Muscle layer of colon (tissue), 2 donors: ENCODE results near the gene LRP10.

ENCODE experiments used
- H3K27ac ChIP-seq: one replicate; pipeline ENCODE4 v1.7.0; 2013; ENCODE audit warnings: low read depth, mild to moderate bottlenecking, low read length, moderate library complexity
- H3K27me3 ChIP-seq, 2 donors: one replicate each; pipeline ENCODE4 v1.7.0; 2013; ENCODE audit warnings: low read length in 2 of 2, mild to moderate bottlenecking in 2 of 2; ENCODE audit not compliant: insufficient read depth in 2 of 2, control insufficient read depth in 1 of 2
- H3K36me3 ChIP-seq: one replicate; pipeline ENCODE4 v1.7.0; 2013; ENCODE audit warnings: mild to moderate bottlenecking, low read length; ENCODE audit not compliant: insufficient read depth
- H3K4me1 ChIP-seq: one replicate; pipeline ENCODE4 v1.7.0; 2013; ENCODE audit warnings: mild to moderate bottlenecking, low read length; ENCODE audit not compliant: insufficient read depth
- H3K4me3 ChIP-seq, 2 donors: one replicate each; pipeline ENCODE4 v1.7.0; 2013; ENCODE audit warnings: low read length in 2 of 2, low read depth in 1 of 2, mild to moderate bottlenecking in 1 of 2, moderate library complexity in 1 of 2
- H3K9ac ChIP-seq: one replicate; pipeline ENCODE4 v1.7.0; 2013; ENCODE audit warnings: low read length
- H3K9me3 ChIP-seq: one replicate; pipeline ENCODE4 v1.7.0; 2013; ENCODE audit warnings: mild to moderate bottlenecking, low read length
- donor health status: abdominal sarcoma.
- donor health status: Adenocarcinoma of cecum.

Gene LRP10

GRCh38 chr14:22837114-22837749 is 34.3 kb upstream of the LRP10 start:
- Histone ChIP-seq H3K9ac (peak overlapping the region; percentile 89), H3K9me3 (no peaks in the 10 kb centered on the region), H3K36me3 (peaks cover 26% of the 10 kb centered on the region), H3K27me3 (no peaks in the 10 kb centered on the region), H3K4me1 (peaks cover 37% of the 10 kb centered on the region), H3K4me3 (peak overlapping the region; percentile 96 to 97), H3K27ac (peak overlapping the region; percentile 86)

DNA sequence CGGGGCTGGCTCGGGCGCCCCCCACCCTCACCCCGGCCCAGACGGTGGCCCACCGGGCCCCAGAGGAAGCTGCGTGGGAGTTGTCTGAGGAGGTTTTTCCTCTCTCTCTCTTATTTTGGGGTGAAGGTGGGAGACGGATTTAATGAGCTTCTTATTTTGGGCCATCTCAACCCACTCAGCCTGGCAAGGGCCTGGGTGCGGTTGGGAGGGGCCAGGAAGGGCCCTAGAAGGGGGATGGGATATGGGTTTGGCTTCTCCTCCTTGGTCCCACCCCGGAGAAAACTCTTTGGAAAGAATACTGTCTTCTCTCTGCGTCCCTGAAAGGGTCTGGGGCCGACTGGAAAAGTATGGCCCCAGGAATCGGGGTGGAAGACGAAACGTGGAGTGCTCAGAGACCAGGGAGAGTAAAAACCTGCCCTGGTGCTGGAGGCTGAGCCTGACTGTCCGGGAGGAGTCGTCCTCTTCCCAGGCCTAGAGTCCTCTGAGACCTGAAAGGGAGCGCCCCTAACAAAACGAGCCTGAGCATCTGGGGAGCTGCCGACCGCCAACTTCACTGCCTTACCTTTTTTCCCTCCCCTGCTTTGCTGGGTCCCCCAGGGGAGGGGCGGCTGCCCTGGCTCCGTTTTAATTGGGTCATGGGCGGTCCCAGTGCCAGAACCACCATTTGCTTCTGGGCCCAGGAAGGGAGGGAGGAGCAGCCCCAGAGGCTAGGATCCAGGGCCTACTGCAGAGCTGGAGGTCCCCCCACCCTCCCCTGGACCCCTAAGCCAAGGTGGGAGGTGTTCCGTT is 33.6 kb upstream of the LRP10 start:
- no peaks in the 10 kb centered on the region for H3K9me3 ChIP-seq
- H3K27me3 ChIP-seq = no peaks in the 10 kb centered on the region
- peak overlapping the region; percentile 96 to 97 for H3K4me3 ChIP-seq
- peak overlapping the region; percentile 86 for H3K27ac ChIP-seq
- H3K4me1 ChIP-seq = peaks cover 44% of the 10 kb centered on the region
- peak overlapping the region; percentile 89 for H3K9ac ChIP-seq
- H3K36me3 ChIP-seq = peaks cover 34% of the 10 kb centered on the region

DNA sequence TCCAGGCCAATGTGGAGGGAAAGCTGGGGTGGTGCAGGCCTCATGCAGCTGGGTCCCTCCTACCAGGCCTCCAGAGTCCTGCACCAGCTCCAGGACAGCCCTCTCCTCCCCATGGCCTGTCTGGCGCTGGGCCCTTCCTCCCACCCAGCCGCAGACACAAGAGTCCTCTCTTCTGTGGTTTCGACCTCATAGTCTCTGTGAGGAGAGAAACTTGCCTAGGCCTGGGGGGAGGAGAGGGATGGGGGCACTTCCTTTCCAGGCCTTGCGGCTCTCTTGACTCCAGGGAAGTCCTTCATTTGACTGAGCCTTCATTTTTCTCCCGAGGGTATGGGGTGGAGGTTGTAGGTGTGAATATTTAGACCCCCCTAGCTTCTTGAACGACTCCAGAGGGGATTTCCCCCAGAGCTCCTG is 32.9 kb upstream of the LRP10 start:
- peaks cover 40% of the 10 kb centered on the region for H3K36me3 ChIP-seq
- H3K9ac ChIP-seq = peak overlapping the region; percentile 89
- H3K27me3 ChIP-seq = no peaks in the 10 kb centered on the region
- peak overlapping the region; percentile 86 for H3K27ac ChIP-seq
- H3K4me3 ChIP-seq = peak overlapping the region; percentile 96 to 97
- H3K4me1 ChIP-seq = peaks cover 48% of the 10 kb centered on the region
- H3K9me3 ChIP-seq = no peaks in the 10 kb centered on the region

- H3K4me3 ChIP-seq = peak overlapping the region; percentile 96 to 97
- H3K4me1 ChIP-seq = peaks cover 49% of the 10 kb centered on the region
- peak overlapping the region; percentile 89 for H3K9ac ChIP-seq
Measured at GRCh38 chr14:22839159-22839779, 32.3 kb upstream of the LRP10 start.

GRCh38 chr14:22841311-22841710 is 30.2 kb upstream of the LRP10 start:
- Histone ChIP-seq H3K27me3 (no peaks in the 10 kb centered on the region), H3K9ac (no peak overlapping the region), H3K36me3 (peaks cover 58% of the 10 kb centered on the region), H3K4me1 (peaks cover 57% of the 10 kb centered on the region), H3K4me3 (no peak overlapping the region), H3K9me3 (no peaks in the 10 kb centered on the region), H3K27ac (no peak overlapping the region)

More at GRCh38 chr14:22839159-22839779, 32.3 kb upstream of the LRP10 start:
- no peaks in the 10 kb centered on the region for H3K27me3 ChIP-seq
- peak overlapping the region; percentile 86 for H3K27ac ChIP-seq
- H3K9me3 ChIP-seq = no peaks in the 10 kb centered on the region
- H3K36me3 ChIP-seq = peaks cover 39% of the 10 kb centered on the region

DNA sequence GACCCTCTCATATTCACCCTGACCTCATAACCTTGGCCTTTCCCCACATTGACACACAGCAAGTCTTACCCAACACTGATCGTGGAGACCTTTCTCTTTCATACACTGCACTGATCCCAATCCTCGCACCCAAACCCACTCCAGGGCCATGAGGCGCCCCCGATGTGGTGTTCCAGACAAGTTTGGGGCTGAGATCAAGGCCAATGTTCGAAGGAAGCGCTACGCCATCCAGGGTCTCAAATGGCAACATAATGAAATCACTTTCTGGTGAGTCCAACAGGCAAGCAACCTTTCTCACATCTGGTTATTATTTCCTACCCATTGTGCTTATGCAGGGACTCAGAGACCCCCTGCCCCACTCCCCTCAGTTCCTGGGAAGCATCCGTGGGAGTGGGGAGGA is 29.8 kb upstream of the LRP10 start:
- no peaks in the 10 kb centered on the region for H3K9me3 ChIP-seq
- H3K36me3 ChIP-seq = peaks cover 62% of the 10 kb centered on the region
- no peak overlapping the region for H3K4me3 ChIP-seq
- no peak overlapping the region for H3K27ac ChIP-seq
- H3K9ac ChIP-seq = no peak overlapping the region
- H3K4me1 ChIP-seq = peaks cover 62% of the 10 kb centered on the region
- H3K27me3 ChIP-seq = no peaks in the 10 kb centered on the region

DNA sequence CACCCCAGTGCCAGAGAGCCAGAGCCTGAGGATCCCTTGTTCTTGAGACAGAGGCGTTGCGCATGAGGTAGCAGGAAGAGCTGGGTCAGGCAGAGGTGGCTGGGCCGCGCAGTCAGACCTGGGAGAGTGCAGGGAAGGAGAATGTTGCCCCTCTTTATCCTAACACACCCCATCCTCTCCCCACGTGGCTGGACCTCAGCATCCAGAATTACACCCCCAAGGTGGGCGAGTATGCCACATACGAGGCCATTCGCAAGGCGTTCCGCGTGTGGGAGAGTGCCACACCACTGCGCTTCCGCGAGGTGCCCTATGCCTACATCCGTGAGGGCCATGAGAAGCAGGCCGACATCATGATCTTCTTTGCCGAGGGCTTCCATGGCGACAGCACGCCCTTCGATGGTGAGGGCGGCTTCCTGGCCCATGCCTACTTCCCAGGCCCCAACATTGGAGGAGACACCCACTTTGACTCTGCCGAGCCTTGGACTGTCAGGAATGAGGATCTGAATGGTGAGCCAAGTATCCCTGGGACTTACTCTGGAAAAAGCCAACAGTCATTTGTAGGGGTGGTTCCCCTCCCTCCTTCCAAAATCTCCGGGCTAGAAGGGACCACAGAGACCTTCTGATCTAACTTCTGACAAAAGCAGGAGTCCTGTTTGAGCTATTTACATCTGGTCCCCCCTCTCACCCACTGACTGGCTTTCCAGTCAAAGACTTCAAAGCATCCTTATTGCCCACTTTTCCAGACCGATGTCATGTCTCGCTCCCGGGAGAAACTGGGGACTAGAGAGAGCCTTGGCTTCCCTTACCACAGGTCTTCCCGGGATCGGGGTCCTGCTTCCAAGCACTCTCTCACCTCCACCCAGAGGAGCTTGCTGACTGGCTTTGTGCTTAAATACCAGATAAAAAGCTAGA is 29.1 kb upstream of the LRP10 start:
- Histone ChIP-seq H3K9ac (no peak overlapping the region), H3K9me3 (no peaks in the 10 kb centered on the region), H3K4me3 (no peak overlapping the region), H3K27ac (no peak overlapping the region), H3K27me3 (no peaks in the 10 kb centered on the region), H3K36me3 (peaks cover 64% of the 10 kb centered on the region), H3K4me1 (peaks cover 65% of the 10 kb centered on the region)

GRCh38 chr14:22843123-22843925 is 28.2 kb upstream of the LRP10 start:
- no peak overlapping the region for H3K4me3 ChIP-seq
- H3K9ac ChIP-seq = no peak overlapping the region
- H3K9me3 ChIP-seq = no peaks in the 10 kb centered on the region
- no peak overlapping the region for H3K27ac ChIP-seq
- H3K27me3 ChIP-seq = no peaks in the 10 kb centered on the region
- H3K4me1 ChIP-seq = peaks cover 73% of the 10 kb centered on the region
- peaks cover 64% of the 10 kb centered on the region for H3K36me3 ChIP-seq

DNA sequence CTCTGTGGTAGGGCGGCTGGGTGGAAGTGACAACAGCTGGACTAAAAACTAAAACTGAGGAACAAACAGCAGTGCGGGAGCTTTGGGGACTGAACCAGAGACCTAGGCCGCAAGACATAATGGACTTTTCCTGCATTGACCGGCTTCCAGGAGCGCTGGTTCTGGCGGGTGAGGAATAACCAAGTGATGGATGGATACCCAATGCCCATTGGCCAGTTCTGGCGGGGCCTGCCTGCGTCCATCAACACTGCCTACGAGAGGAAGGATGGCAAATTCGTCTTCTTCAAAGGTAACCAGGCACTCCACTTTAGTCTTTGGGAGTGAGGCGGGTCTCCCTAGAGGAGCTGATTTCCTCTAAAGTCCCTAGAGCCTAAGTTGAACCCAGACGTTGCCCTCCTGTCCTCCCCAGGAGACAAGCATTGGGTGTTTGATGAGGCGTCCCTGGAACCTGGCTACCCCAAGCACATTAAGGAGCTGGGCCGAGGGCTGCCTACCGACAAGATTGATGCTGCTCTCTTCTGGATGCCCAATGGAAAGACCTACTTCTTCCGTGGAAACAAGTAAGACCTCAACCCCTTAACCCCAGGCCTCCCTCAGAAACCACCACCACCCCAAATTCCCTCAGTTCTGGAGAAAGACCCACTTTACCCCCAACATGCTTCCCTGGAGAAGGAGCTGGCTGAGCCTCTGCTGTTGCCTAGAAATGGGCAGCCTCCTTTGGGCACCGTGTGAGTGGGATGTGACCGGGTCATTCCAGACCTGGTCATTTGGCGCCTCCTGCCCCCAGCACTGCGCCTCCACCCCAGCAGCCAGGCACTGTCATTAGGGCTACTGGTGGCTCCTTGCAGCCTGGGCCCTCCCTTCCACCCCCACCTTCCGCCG is 27.1 kb upstream of the LRP10 start:
- Histone ChIP-seq H3K27me3 (no peaks in the 10 kb centered on the region), H3K4me3 (no peak overlapping the region), H3K27ac (no peak overlapping the region), H3K4me1 (peaks cover 74% of the 10 kb centered on the region), H3K36me3 (peaks cover 61% of the 10 kb centered on the region), H3K9ac (no peak overlapping the region), H3K9me3 (no peaks in the 10 kb centered on the region)

DNA sequence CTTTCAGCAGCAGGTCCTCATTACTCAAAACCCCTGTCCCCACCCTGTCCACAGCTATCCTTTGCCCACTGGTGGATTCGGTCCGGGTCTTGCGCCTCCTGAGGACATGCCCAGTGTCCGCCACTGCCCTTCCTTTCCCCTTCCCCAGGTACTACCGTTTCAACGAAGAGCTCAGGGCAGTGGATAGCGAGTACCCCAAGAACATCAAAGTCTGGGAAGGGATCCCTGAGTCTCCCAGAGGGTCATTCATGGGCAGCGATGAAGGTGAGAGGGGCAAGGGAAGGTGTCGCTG is 26.5 kb upstream of the LRP10 start:
- H3K27ac ChIP-seq = no peak overlapping the region
- H3K9ac ChIP-seq = no peak overlapping the region
- no peaks in the 10 kb centered on the region for H3K27me3 ChIP-seq
- peaks cover 77% of the 10 kb centered on the region for H3K4me1 ChIP-seq
- H3K4me3 ChIP-seq = no peak overlapping the region
- no peaks in the 10 kb centered on the region for H3K9me3 ChIP-seq
- peaks cover 59% of the 10 kb centered on the region for H3K36me3 ChIP-seq
